ENCODE results near the gene LHFPL6. TPM values are rescaled to one million over a fixed set of nuclear protein-coding genes. Genes with fewer than 3 reads are reported as not detected.
A peak's percentile ranks its signal among the peaks of the same experiment; 100 is the strongest.

The LHFPL6 gene
- total RNA-seq, 2 donors from 2014 or later = 0.53 to 2.8 TPM

DNA sequence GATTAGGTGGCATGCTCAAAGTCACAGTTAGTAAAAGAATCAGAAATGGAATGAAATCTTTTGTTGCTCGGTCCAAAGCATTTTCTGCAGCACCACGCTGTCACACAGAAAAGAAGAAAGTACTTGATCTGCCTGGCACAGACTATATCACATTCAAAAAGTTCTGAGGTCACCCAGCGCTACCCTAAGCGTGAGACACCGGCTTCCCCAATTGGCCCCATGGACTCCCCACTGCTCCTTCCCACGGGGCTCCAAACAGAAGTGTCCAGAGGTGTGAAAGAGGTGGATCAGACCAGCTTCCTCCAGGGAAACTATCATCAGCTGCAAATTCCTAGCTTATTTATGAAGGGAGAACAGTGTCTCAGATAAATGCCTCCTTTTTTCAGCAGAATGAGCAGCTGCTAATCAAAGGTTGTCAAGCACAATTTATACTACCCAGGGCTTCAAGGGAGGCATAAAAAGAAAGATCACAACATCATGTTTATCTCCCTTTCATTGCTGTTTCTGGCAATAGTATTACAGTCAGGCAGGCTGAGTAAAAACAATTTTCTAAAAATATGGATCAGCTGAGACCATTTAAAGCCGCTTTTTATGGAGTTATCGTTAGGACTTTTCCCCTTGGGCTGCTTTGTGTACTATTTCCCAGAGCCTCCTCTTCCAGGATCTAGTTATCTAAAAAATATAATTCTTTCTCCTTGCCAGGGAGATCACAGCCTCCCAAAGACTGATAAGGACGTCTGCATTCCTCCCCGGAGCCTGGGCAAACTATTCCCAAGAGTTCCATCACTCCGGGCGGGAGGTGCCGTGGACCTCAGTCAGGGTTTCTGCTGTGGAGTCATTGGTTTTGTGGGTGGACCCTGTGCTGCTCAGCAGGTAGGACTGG lies 208.0 kb downstream of the LHFPL6 start:
- peak overlapping the region; percentile 42 for H3K27ac ChIP-seq (ENCODE audit: low read depth, low read length)
- Mint-ChIP-seq H3K4me1 (peaks cover 14% of the 10 kb centered on the region), H3K36me3 (ENCODE audit: low read depth) (no peaks in the 10 kb centered on the region), H3K9me3 (no peaks in the 10 kb centered on the region), H3K27me3 (ENCODE audit: insufficient read depth) (peaks cover 94% of the 10 kb centered on the region), H3K27ac (no peak overlapping the region), H3K4me3 (no peak overlapping the region)
- no peak overlapping the region for H3K4me3 ChIP-seq (ENCODE audit: low read length)
- H3K27me3 ChIP-seq (ENCODE audit: control insufficient read depth, insufficient read depth, low read length, poor library complexity, severe bottlenecking) = peaks cover 19% of the 10 kb centered on the region
- peak; percentile 83 for DNase-seq
- H3K9ac ChIP-seq (ENCODE audit: extremely low read depth, low read length, poor library complexity, severe bottlenecking) = no peak overlapping the region
- peaks cover 8% of the 10 kb centered on the region for H3K4me1 ChIP-seq (ENCODE audit: control insufficient read depth, insufficient read depth, low read length)
- 72 to 81% methylated on average over 4 to 13 of the region's 13 CpGs for WGBS, 2 experiments (ENCODE audit: insufficient coverage in 1 of 2, insufficient read length in 1 of 2)
- H3K36me3 ChIP-seq (ENCODE audit: control insufficient read depth, insufficient read depth, low read length) = no peaks in the 10 kb centered on the region
- no peaks in the 10 kb centered on the region for H3K9me3 ChIP-seq (ENCODE audit: control insufficient read depth, low read length)
- TF ChIP-seq CTCF (conservative IDR thresholded peaks at IDR 0.05) = no peak

GRCh38 chr13:39391761-39392160 lies 211.2 kb downstream of the LHFPL6 start:
- Histone ChIP-seq H3K27ac (ENCODE audit: low read depth, low read length) (no peak overlapping the region), H3K27me3 (ENCODE audit: control insufficient read depth, insufficient read depth, low read length, poor library complexity, severe bottlenecking) (peaks cover 31% of the 10 kb centered on the region), H3K9me3 (ENCODE audit: control insufficient read depth, low read length) (no peaks in the 10 kb centered on the region), H3K4me3 (ENCODE audit: low read length) (no peak overlapping the region), H3K36me3 (ENCODE audit: control insufficient read depth, insufficient read depth, low read length) (no peaks in the 10 kb centered on the region), H3K9ac (ENCODE audit: extremely low read depth, low read length, poor library complexity, severe bottlenecking) (no peak overlapping the region), H3K4me1 (ENCODE audit: control insufficient read depth, insufficient read depth, low read length) (peaks cover 8% of the 10 kb centered on the region)
- WGBS, 2 experiments (ENCODE audit: insufficient coverage in 1 of 2, insufficient read length in 1 of 2) = 92 to 100% methylated on average over 1 of the region's 2 CpGs
- Mint-ChIP-seq H3K27me3 (ENCODE audit: insufficient read depth) (peaks cover 94% of the 10 kb centered on the region), H3K4me3 (no peak overlapping the region), H3K9me3 (no peaks in the 10 kb centered on the region), H3K36me3 (ENCODE audit: low read depth) (no peaks in the 10 kb centered on the region), H3K27ac (no peak overlapping the region), H3K4me1 (peaks cover 26% of the 10 kb centered on the region)
- no peak for TF ChIP-seq CTCF (conservative IDR thresholded peaks at IDR 0.05)
- no peak for DNase-seq

DNA sequence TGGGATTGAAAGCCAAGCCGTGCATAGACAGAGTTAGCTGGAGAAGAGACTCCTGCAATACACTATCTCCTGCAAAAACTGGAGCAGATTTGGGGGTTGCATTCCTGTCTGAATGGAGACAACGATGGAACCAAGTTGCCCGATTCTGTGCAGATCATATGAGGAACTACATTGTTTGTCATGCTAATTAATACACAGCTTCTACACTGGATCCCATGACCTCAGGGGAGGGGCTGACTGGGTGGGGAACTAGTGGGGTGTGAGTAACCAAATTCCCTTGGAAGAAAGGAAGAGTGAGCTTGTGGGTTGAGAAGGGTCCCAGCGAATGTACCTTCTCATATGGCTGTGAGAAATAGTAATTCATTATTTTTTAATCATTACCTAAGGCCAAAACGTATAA lies 214.0 kb downstream of the LHFPL6 start:
- Mint-ChIP-seq H3K27me3 (ENCODE audit: insufficient read depth) (peaks cover 93% of the 10 kb centered on the region), H3K9me3 (no peaks in the 10 kb centered on the region), H3K4me1 (peaks cover 38% of the 10 kb centered on the region), H3K4me3 (no peak overlapping the region), H3K36me3 (ENCODE audit: low read depth) (no peaks in the 10 kb centered on the region), H3K27ac (no peak overlapping the region)
- no peak for DNase-seq
- TF ChIP-seq CTCF (conservative IDR thresholded peaks at IDR 0.05) = no peak
- no peak overlapping the region for H3K27ac ChIP-seq (ENCODE audit: low read depth, low read length)
- H3K9ac ChIP-seq (ENCODE audit: extremely low read depth, low read length, poor library complexity, severe bottlenecking) = no peak overlapping the region
- H3K4me3 ChIP-seq (ENCODE audit: low read length) = no peak overlapping the region
- H3K27me3 ChIP-seq (ENCODE audit: control insufficient read depth, insufficient read depth, low read length, poor library complexity, severe bottlenecking) = peaks cover 32% of the 10 kb centered on the region
- H3K36me3 ChIP-seq (ENCODE audit: control insufficient read depth, insufficient read depth, low read length) = no peaks in the 10 kb centered on the region
- peaks cover 8% of the 10 kb centered on the region for H3K4me1 ChIP-seq (ENCODE audit: control insufficient read depth, insufficient read depth, low read length)
- WGBS, 2 experiments (ENCODE audit: insufficient coverage in 1 of 2, insufficient read length in 1 of 2) = 75 to 86% methylated on average over 2 to 4 of the region's 5 CpGs
- H3K9me3 ChIP-seq (ENCODE audit: control insufficient read depth, low read length) = no peaks in the 10 kb centered on the region
